HUDEP-2 (cell line): Measurements from ENCODE around the gene TCF20.
A peak's percentile ranks its signal among the peaks of the same experiment; 100 is the strongest.

Source experiments
- DNase-seq, 76 experiments: peaks; one replicate each; lab custom pipeline; 2025; ENCODE audit not compliant: unreplicated experiment in 76 of 76; lab: John Stamatoyannopoulos, UW

TCF20 gene

DNA sequence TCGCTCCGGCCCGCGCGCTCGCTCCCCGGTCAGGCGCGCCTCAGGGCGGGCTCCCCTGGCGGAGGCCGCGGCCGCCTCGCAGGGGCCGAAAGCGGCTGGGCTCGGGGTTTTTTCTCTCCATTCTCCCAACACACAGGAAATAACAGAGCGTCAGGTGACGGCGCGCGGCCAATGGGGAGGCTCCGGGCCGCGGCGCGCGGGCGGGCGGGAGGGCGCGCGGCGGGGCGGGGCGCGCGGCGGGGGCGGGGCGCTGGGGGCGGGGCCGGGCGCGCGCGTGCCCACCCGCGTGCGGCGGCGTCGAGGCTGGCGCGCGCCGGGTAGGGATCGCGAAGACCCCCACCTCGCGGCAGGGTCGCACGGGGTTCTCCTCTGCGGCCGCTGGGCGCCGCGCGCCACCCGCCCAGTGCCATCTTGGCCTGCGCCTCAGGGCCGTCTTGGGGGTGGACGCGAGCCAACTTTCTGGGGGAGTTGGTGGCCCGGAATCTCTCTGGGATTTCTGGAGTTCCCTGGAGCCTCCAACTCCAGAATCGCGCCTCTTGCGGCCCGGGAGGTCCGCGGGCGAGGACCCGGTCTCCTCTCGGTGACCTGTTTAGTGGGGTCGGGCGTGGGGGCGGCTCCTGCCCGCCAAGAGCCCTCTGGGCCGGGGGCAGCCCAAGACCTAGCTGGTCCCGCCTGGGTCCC lies at the start of gene TCF20:
TCF20 (minus strand) TSS at position 144 of the 681 bp plus-strand sequence. CDS start 55,348 bp downstream, outside the sequence.
- peak in 60 of 76 experiments; percentile 8 to 73 (median 49) for DNase-seq

DNA sequence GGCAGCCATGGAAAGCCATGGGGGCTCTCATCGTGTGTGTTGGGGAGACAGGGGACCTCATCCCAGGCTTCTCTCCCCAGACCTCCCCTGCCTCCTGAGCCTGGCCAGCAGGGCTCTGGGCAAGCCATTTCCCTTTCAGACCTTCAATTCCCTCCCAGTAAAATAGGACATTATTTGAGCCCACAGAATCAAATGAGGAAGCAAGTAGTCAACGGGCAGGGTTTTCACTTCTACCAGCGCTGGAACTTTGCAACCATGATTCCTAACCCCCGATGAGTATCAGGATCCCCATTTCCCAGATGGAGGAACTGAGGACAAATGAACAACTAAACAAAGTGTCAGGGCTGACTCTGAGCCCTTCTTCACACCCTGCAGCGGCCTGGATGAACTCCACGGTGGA lies 48.9 kb upstream of the TCF20 start:
- no peak for DNase-seq

DNA sequence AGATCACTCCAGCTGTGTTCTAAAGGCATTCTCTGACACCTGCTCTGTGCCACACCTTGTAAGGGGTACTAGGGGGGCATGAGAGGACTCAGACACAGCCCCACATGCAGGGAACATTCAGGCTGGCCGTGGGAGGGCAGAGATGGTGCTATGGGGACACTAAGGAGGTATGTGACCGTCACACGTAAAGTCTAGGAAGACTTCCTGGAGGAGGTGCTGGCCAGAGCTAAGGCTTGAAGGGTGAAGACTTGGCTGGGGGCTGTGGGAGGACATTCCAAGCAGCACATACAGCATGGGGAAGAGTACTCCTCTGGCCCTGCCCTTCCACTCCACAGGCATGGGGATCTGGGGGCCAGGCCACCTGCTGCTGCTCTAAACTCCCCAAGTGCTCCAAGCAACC lies 48.5 kb upstream of the TCF20 start:
- DNase-seq: no peak

DNA sequence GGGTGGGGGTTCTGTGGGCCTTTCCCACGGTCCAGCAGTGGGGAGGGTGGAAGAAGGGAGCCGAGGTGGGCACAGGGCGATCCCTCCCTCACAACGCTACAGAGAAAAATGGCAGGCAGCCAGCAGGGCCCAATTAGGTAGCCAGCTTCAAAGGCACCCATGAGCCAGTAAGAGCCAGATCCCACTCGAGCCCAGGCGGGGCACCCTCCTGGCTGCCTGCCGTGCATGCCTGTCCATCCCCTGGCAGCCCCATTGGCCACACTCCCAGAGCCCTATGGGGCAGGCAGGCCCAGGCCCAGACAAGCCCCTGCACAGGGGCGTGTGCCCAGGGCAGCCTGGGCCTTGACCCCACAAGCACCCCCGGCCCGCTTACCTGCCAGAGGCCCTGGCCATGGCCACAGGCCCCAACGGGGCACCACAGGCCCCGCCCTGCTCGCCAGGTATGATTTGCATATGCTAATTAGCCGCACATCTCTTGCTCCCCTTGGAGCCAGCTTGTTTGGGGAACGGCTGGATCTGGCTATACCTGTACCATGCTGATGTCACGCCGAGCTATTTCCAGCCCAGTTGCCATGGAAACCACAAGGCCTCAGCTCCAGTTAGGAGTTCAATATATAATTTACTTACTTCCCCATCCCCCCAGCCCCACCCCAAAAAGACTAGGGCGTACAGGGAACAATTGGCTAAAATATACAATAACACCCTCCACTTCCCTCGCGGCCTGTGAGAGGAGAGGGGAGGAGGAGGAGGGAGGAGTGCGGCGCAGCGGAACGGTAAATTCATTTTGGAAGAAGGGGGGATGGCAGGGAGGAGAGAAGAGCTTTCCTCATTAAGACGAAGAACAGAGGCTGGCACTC lies 47.5 kb upstream of the TCF20 start:
- DNase-seq: no peak

DNA sequence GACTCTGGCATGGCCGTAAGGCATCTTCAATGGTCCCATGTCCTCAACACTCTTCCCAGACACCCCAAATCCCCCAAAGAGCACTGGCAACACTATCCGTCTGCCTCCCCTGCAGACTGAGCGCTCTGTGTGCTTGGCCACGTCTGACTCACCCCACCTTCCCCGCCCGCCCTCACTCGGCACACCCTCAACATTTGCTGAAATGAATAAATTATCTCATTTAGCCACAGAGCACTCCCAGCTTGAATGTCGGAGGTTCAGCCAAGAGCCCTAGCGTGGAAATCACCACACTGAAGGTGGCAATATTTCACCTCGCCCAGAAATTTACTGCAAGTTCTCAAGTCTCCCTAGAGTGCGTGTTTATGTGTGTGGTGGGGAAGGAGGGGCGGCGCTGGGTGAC lies 46.6 kb upstream of the TCF20 start:
- peak in 55 of 76 experiments; percentile 6 to 70 (median 38) for DNase-seq

DNA sequence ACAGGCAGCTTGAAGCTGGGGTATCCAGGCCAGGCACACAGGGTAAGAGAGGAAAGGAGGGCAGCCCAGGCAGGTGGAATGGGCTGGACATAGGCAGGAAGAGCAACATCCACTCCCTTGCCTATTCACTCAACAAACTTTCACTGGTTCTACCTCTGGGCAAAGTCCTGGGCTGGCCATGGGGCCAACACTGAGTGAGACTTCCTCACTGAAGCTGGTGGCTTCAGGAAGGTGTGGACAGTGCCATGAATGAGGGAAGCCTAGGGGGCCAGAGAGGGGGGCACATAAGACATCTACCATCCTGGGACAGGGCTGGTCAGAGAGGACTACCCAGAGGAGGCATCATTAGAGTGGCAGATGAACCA lies 44.9 kb upstream of the TCF20 start:
- DNase-seq: no peak

DNA sequence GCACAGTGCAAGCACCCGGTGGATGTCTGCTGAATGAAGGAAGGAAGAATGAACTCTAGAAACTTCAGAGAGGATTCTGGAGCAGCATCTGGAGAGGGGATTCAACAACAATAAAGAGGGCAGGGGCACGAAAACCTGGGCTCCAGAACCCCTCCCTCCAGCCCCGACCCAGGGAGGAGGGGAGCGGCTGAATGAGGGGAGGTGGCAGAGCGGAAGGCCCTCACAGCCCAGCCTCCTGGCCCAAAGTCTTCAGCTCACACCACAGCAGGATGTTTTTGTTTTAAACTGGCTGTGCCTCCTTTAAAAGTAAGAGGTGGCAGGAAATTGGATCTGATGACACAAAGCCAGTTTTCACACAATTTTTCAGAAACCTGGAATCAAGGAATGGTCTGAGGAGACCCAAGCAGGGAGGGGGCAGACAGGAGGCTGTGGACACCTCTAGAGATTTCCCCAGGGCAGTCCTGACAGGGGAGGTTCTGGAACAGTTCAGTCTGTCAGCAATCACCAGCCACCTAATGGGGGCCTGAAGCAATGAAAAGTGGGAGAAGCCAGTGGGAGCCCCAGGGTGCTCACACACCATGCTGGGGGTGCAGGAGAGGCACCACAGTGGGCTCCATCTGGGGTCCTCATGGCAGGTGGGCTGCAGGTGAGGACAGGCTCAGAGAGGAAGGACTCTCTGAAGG lies 44.4 kb upstream of the TCF20 start:
- no peak for DNase-seq

DNA sequence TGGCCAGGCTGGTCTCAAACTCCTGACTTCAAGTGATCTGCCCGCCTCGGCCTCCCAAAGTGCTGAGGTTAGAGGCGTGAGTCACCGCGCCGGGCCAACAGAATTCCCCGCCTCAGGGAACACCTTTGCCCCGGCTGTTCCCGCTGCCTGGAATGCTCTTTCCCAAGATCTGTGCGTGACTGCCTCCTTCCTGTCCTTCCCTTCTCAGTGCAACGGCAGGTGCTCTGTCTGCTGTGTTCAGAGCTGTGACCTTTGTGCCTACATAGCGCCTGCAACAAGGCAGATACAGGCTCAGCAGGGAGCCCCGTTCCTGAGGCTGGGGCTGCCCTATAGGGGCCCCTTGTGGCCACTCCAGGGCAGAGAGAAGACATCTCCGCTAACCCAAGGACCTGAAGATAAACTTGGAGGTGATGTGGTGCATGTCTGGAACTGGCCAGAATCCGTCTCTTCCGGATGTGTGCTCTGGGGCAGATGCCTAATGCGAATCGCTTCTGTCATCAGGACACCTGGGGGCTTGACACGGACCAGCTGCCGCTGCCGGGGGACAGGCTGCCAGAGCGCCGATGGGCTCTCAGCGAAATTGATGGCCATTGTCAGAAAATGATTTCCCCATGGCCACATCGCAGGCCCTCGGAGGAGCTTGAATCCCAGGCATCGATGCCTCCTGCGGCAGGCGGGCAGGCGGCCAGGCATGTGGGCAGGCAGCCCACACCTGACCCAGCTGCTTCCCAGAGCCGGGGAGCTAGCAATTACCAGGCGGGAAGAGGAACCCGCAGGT lies 43.5 kb upstream of the TCF20 start:
- DNase-seq: peak in 18 of 76 experiments; percentile 2 to 40 (median 11)

DNA sequence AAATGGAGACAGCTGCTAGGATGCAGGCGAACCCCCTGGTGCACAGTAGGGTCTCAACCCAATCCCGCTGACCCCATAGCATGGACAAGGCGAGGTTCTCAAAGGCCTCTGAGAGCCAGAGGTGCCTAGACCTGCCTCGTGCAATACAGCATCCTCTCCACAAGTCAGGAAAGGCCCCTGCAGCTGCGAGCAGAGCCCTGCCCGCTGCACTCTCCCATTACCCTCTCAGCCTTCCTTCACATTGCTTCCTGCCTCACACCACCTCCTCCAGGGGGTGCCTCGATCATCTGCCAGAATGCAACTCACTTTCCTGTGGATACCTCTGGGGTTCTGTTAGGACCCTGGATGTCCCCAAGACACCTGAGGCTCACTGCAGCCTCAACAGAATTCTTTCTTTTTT lies 42.8 kb upstream of the TCF20 start:
- no peak for DNase-seq

DNA sequence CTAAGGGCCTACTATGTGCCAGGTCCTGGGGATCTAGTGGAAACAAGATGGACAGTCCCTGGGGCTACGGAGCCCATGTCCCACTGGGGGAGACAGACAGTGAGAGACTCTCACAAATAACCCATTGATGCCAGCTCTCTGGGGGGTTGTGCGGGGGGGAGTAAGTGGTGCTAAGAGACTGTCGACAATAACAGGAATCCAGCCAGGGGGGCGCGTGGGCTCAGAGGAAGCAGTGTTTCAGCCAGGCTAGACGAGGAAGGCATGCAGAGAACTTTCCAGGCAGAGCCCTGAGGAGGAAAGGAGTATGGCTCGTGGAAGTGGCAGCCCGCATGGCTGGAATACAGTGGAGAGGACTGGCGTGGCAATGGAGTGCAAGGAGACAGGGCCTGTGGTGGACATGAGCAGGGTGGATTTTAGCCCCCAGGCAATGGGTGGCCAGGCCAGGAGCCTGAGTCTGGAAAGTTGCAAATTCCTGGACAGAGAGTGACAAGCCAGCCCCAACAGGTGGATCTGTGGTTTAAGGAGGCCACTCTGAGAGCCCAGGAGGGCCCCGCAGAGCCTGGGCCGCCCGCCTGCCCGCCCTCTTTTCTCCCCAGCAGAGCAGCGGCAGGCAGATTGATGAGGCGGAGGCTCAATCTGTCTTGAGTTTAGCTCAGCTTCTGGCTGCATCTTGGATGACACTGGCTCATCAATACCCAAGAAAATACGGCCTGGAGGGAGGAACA lies 40.0 kb upstream of the TCF20 start:
- no peak for DNase-seq

DNA sequence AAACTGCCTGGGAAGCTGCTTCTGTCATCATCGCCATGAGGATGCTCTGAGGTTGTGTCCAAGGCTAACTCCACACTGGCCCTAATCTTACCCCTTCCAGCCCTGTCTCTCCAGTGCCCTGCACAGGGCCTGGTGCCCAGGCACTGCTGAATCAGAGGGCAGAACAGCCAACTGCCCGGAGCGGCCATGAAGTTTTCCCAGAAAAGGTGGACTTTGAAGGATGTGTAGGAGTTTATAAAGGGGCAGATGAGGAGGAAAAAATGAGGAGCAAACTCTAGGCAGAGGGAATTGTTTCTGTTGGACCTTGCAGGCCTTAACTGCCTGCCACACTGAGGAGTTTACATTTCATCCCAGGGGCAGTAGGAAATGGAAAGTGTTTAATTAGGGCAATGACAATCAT lies 39.4 kb upstream of the TCF20 start:
- no peak for DNase-seq

DNA sequence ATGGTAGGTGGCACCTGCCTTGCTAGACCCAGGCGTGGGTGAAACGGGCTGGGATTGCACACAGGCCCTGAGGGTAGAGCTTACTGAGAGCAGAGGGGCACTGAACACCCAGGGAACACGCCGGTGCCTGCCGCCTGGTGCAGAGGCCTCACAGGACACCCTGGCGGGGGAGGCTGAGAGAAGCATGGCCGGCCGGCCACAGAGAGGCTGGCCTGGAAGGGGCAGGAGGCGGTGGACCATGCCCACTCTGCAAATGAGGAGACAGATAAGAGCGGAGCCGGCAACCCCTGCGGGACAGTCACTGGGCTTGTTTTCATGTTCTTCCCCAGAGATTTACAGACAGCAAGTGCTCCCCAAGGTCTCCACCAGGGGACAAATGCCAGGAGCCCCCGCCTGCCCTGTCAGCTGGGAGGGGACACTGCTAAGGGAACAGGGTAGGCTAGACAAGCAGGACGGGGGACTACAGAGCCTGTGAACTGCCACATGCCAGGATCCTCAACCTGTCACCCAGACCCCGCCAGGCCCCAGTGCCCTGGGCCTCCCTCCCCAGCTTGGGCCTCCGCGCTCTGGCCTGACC lies 38.5 kb upstream of the TCF20 start:
- DNase-seq: no peak

DNA sequence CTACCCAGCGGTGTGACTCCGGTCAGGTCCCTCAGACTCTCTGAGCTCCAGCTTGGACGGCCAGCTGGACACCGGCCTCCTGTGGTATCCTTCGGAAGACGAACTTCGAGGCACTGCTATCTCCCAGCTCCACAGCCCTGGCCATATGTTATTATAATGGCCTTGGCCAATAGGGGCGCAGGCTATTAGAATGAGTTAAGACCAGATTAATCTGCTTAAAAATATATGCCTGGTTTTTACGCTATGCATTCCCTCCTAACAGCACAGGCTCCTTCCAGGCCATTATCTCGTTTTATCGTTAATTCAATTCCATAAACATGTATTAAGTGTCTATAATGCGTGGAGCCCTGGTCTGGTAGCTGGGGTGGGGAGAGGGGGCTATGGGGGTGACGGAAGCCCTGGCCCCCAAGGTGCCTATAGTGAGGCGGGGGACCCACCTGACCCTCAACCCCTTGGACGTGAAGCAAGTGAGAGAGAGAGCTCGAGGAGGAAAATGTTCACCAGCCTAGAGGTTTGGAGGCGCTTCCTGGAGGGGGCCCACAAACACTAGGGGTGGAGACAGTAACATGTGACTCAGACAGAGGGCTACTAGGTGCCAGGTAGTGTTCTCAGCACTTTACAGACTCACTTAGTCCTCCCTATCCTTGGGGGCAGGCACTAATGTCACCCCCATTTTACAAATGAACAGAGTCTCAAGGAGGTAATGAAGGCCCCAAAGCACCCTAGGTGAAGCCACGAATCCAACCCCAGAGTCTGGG lies 37.5 kb upstream of the TCF20 start:
- no peak for DNase-seq

DNA sequence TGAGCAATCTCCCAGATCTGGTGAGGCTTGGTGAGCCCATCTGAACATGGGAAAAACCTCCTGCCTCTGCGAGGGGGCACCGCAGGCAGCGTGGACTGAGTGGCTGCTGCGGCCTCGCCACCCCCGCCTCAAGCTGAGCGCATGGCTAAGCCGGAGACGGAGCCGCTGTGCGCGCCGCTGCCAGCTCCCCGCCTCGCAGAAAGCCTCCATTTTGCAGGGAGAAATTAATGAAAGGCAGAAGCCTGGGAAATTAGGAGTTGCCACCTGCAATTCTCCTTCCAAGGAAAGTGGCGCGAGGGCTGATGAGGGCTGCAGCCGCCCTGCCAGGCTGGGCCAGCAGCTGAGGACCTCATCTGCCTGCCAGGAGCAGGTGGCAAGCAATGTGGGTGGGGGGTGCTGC lies 35.6 kb upstream of the TCF20 start:
- no peak for DNase-seq

DNA sequence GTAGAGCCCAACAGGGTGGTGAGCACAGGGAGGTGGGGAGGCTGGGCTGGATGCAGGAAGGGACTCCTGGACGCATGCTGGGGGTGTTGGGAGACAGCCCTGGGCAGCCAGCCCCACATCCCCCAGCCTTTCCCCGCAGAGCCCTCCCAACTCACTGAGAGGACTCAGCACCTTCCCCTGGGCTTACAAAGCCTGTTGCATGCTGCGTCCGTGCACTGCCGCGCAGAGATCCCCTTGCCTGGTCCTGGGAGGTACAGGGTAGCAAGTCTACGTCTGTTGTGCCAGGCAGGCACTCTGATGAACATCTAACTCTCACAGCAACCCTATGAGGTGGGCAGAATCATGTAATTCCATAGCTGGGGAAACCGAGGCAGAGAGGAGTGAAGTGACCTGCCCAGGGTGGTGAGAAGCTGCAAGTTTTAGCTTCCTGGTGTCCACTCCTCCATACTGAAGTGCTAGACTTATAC lies 33.9 kb upstream of the TCF20 start:
- no peak for DNase-seq

DNA sequence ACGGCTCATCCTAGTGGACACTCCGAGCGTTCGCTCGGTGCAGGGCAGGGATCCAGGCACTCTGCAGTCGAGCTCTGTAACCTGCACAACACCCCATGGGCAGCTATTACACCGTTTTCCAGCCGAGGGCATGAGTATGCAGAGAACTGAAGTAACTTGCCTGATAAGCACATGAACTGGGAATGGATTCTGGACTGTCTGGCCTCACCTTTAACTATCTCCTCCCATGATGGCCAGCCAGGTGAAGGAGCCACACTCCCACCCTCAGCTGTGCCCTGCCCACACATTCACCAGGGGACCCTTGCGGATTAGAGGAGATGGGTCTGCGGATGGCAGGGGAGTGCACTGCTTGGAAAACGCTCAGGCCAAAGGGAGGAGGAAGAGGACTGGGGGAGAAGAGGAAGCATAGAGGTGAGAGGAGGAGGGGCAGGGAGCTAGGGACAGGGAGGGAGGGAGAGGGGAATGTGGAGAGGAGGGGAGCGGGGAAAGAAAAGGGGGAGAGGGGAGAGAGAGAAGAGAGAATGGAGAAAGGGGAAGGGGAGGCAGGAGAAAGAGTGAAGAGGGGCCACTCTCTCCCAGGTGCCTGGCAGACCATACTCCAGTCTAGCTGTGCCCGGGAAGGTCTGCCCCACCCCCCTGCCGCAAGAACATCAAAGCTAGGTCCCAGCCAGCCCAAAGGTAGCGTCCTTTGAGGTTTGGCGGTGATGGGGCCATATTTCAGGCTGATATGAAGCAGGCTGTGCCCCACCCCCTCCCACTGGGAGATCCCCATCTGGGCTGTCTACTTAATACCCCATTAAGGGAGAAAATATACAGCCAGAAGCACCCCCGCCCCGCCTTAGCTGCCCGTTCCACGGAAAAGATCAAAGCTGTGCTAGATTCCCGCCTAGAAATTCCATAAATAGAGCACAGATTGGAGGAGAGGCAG lies 33.2 kb upstream of the TCF20 start:
- no peak for DNase-seq

DNA sequence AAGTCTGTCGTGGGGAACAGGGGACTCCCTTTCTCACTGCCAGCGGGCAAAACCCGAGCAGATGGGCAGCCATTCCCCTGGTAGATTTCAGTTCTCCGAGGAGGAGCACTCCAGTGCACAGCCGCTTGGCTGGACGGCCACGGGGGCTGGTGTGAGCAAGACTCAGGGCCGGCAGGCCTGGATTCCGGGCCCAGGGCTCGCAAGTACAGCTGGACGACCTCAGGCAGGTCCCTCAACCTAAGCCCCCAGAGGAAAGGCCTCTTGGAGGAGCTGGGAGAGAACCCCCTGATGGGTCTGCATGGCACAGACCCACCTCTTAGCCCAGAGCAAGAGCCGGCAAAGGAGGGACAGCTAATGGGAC lies 31.3 kb upstream of the TCF20 start:
- DNase-seq: no peak
